ENCODE data around the gene CCNH.

- TF ChIP-seq CTCF (IDR thresholded peaks at IDR 0.05; ENCODE audit: borderline replicate concordance, extremely low read depth, low read length, poor library complexity, severe bottlenecking) (no peak), EZH2 (IDR thresholded peaks at IDR 0.05; ENCODE audit: borderline replicate concordance, low read depth, low read length, severe bottlenecking) (no peak)
Measured at GRCh38 chr5:87347841-87348240, 64.9 kb downstream of the CCNH start.

Measured in DND-41 (cell line).